H1 (cell line): ENCODE measurements around the gene CENPM. TPM values are rescaled to one million over a fixed set of nuclear protein-coding genes. Genes with fewer than 3 reads are reported as not detected.

Source experiments
- GTF2F1 ChIP-seq: IDR thresholded peaks from 2 replicates; pipeline ENCODE4 v1.6.1; 2012; ENCODE audit warnings: low read depth, low read length, improper control_type of control experiment, borderline replicate concordance
- polyA plus RNA-seq, 7 experiments: library from polyadenylated mRNA; depleted of rRNA in 3 of 7; stranded (reverse) in 5 of 7; unstranded in 2 of 7; fragments of >200 nt in 5 of 7; fragments of 200-250 nt in 2 of 7; gene quantifications; 1 replicate in 5 of 7; 2 replicates in 1 of 7; 4 replicates in 1 of 7; pipeline versions ENCODE4 v1.2.1 to v1.2.3, GENCODE V29; 2011 to 2013; ENCODE audit warnings: missing spikeins in 2 of 7, mixed read lengths in 2 of 7
- total RNA-seq: library from RNA; stranded (reverse); fragmentation: NEBNext Ultra II Directional; extraction: Animal tissue kit (Norgen Biotek cat#: 25700); gene quantifications from 2 replicates; pipeline ENCODE4 v1.2.1, GENCODE V29; 2021

The CENPM gene
- total and polyA plus RNA-seq, 2 of the 8 experiments (the other 6 are each of a cell fraction or from before 2014, with no cell fraction given): 32.0 to 80.4 TPM

DNA sequence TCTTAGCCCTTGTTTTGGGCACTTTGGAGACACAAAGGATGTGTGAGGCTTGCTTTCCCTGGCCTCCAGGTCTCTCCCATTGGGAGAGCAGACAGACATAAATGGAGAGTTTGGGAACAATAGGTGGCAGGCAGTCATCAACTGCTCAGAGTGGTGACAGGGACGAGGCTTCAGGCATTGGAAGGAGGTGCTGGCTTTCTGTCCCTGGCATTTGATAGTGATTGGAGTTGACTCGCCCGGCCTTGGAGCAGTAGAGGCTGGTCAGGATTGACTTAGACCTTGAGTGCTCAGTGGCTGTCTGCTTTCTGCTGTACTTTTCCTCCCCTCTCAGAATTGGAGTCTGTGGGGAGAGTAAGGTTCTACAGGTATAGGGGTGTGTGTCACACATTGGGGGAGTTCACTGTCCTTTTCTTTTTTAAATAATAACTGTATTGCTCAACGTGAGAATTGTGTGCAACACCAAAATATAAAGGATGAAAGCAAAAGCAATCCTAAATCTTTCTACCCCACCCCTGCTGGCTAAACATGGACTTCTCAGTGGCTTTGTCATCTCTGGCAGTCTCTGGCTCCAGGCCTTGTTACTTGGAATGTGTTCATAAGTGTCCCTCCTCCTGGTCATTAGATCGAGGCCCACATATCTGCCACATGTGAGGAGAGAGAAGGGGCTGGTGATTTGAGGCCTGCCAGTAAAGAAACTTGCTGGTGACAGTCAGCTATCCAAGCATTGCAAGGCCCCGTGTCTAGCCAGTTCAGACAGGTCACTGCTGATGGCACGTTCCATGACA is 53.2 kb downstream of the CENPM start (continued):
- no peak for TF ChIP-seq GTF2F1
- TF ChIP-seq, all 59 proteins: peak for 0
